HG03064 (cell line): ENCODE results near the gene FBXO28.
"Not testable (repeated sequence)": the region's sequence is repeated elsewhere in the genome, so short reads cannot be mapped to it uniquely, and the experiment has no call there.

Experiments
- ATAC-seq: cut with Tn5 transposase; IDR thresholded peaks from one replicate; pipeline ENCODE4 v1.9.1; 2021; ENCODE audit warnings: low read depth; ENCODE audit not compliant: unreplicated experiment

The FBXO28 gene, protein sequence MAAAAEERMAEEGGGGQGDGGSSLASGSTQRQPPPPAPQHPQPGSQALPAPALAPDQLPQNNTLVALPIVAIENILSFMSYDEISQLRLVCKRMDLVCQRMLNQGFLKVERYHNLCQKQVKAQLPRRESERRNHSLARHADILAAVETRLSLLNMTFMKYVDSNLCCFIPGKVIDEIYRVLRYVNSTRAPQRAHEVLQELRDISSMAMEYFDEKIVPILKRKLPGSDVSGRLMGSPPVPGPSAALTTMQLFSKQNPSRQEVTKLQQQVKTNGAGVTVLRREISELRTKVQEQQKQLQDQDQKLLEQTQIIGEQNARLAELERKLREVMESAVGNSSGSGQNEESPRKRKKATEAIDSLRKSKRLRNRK

GRCh38 chr1:224113918-224114786, at the start of gene FBXO28:
FBXO28 (plus strand) TSS chr1:224114111; CDS start chr1:224114130, 19 bp downstream.
- peak; percentile 97 for ATAC-seq

GRCh38 chr1:224064150-224064549, 49.8 kb upstream of the FBXO28 start:
- ATAC-seq = no peak

DNA sequence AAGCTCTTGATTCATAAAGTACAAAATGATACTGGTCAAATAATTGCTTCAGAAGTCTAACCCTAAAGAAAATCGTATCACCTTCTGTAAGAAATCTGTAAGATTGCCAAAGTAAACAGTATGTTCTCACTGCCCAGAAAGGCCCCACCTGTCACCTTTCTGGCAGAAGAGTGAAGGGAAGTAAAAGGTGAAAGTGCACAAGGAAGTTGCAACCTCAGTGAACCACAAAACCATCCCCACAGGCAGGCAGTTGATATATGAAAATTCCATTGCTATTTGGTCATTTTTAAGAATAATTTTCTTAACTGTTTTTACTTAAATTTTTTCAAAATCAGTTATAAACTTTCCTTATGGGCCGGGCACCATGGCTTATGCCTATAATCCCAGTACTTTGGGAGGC, 48.5 kb upstream of the FBXO28 start:
- ATAC-seq = no peak

GRCh38 chr1:224067207-224067606, 46.7 kb upstream of the FBXO28 start:
- ATAC-seq = no peak

DNA sequence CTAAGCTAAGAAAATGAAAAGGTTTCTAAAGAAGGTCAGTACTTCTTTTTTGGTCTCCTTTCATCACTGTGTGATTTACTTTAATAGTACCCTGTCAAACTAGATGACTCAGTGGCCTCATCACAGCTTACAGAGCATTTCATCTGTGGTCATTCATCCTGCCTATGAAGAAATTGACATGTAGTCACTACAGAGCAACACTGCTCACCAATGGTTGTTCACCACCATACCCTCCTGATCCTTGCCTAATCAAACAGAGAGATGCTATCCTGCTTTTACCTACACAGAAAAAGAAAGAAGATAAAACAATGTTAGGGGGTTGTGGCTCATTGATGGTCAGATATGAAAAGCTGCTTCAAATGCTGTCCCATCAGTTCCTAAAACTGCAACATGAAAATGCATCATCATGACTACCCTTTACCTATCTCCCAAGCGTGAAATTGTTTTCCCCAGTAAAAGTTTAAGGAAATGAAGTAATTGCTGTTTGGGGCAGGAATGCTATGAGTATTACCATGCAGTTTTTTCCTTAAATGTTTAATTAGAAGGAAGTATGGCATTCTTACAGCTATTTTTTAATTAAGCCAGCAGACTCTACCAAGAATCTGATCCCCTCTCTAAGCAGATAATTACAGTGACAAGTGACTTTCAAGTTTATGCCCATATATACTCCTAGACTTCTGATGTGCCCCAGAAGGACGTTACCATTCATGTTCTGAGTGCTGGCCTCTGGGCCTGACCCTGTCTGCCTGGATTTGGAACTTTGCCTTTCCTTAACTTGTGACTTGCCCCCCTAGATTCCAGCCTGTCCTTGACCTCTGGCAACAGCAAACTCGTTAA, 46.1 kb upstream of the FBXO28 start:
- ATAC-seq = no peak

GRCh38 chr1:224068458-224069072, 45.3 kb upstream of the FBXO28 start:
- ATAC-seq = no peak

DNA sequence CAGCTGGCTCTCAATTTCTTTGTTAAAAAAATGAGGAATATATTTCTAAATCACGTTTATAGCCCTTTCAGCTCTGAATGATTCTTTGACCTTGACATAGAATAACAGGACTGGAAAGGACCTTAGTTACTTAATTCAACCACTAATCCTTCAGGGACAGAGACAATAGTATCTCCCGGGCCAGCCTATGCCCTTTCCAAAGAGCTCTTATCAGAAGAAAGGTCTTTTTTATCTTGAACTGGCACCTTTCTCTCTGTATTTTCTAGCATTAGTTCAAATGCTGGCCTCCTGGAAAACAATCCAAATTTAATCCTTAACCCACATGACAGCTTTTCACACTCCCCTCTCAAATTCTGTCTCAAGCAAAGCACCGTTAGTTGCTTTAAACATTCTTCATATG, 44.8 kb upstream of the FBXO28 start:
- no peak for ATAC-seq

DNA sequence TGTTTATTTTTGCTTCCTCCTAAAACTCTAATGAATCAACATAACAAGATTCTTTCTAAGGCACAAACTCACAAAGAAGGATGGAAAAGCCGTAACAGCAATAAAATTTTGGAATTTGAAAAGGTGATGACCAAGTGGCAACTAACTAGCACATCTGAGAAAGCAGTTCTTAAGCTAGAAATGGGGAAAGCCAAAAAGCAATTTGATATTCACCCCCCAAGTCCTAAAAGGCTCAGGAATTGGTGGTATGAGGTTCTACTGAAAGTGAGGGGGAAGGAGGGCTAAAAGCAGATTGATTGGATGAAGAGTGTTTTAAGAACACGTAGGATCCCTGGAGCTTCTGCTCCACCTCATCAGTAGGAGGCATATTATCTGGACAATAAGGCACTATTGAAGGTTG, 43.4 kb upstream of the FBXO28 start:
- no peak for ATAC-seq

DNA sequence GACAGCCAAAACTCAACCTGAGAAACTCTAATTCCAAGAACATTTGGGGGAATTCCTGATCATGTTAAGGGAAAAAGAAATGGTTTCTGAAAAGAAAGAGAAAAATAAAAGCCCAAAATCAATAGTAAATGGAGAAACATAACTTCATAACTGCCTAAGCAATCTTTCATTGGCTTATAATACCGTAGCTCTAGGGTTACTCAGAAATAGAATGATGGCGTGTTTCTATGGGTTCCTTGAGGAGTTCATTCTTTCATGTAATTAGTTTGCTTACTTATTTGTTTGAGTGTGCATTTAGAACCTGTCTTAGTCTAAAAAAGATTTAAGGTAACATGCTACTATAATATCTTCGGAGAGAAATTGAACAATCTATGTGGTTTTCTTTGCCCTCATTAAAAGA, 37.5 kb upstream of the FBXO28 start:
- no peak for ATAC-seq

DNA sequence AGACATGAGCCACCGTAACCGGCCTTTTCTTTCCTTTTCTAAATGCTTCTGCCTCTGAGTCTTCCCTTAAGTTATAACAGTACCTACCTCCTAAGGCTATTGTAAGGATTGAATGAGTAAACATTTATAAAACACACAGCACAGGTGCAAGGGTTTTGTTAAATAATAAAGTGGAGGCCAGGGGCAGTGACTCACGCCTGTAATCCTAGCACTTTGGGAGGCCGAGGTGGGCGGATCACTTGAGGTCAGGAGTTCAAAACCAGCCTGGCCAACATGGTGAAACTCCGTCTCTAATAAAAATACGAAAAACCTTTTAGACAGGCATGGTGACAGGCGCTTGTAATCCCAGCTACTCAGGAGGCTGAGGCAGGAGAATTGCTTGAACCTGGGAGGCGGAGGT, 34.3 kb upstream of the FBXO28 start:
- ATAC-seq = not testable (repeated sequence)

GRCh38 chr1:224080115-224080774, 33.7 kb upstream of the FBXO28 start:
- no peak for ATAC-seq

GRCh38 chr1:224081604-224082003, 32.3 kb upstream of the FBXO28 start:
- ATAC-seq = no peak

DNA sequence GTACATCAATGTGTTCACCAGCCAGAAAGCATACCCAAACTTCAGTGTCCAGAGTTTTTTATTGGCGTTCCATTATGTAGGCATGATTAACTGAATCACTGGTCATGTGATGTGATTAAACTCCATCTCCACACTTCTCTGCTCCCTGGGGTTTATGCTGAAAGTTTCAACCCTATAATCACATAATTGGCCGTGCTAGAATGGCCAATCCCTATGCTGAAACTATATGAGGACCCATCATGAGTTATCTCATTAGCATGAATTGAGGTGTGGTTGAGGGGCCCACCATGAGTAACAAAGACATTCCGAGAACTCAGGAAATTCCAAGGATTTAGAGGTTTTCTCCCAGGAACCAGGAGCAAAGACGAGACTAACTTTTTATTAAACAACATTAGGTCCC, 31.8 kb upstream of the FBXO28 start:
- no peak for ATAC-seq

DNA sequence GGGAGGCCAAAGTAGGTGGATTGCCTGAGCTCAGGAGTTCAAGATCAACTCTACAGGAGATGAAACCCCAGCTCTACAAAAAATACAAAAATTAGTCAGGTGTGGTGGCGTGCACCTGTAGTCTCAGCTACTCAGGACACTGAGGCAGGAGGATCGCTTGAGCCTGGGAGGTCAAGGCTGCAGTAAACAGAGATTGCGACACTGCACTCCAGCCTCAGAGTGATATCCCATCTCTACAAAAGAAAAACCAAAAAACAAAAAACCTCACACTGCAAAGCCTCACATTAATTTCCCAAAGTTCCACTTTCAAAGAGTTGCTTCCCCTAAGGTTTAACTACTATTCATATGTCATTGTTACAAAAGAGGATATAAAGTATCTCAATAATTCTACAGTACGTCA, 29.0 kb upstream of the FBXO28 start:
- no peak for ATAC-seq

DNA sequence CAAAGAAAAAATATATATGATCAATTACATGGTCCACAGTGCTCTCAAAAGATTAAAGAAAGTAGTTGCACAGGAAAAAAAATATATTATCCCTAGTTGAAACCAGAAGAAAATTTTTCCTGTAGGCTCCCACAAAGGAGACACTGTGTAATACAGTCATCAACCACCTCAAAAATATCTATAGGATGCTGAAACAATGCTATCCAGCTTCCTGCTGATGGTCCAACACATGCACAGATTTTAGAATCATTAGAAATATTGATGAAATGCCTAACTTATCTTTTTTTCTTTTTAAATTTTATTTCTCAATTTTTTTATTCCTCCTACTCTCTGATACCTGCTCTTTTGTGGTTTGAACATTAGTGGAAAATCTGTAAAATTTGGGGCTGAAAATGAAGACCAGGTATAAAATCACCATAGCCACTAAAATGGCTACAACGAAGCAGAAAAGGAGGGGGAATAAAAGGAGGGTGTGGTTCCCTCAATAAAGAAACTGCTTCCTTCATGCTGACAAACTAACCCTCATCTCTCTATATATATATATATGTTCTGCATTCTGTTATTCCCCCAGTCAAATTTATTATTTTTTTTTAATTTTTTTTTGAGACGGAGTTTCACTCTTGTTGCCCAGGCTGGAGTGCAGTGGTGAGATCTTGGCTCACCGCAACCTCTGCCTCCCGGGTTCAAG, 28.3 kb upstream of the FBXO28 start:
- no peak for ATAC-seq

DNA sequence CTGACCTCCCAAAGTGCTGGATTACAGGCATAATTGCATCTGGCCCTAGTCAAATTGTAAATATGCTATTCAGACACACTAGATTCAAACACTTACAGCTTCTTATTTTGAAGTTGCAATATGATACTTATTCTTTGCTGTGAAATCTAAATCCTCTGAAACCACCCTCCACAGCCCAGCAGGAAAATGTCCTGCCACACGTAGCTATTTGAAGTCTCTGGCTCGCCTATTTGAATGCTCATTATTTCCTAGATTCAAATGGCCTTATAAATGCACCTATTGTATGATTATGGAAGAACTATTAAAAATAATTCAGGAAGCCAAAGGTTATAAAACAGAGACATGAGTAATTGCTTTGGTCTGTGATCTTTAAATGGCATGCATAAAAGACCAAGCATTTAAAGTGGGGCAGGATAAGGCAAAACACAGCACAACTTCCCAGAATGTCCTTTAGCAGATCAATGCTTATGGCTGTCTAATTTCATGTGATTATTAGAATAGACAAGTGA, 26.6 kb upstream of the FBXO28 start:
- ATAC-seq = no peak

GRCh38 chr1:224089583-224089982, 24.3 kb upstream of the FBXO28 start:
- no peak for ATAC-seq

DNA sequence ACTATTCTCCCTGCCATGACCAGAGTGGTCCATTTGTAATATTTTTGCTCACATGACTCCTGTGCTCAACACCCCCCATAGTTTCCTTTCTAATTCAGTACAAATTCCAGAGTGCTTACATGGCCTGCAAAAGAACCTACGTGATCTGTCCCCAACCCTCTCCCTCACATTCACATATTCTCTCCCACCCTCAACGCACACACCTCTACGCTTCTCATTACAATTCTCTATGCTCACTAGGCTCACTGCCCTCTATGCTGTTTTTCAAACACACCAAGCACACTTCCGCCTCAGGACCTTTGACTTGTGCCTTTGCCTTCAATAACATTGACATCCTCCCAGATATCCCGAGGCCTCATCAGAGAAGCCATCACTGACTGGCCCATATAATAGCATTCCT, 23.8 kb upstream of the FBXO28 start:
- no peak for ATAC-seq

- no peak for ATAC-seq
Observed at GRCh38 chr1:224092111-224092510, 21.8 kb upstream of the FBXO28 start.
